HG03565 (cell line): ENCODE measurements around the gene CACNA1D.

Experiments used
- ATAC-seq: cut with Tn5 transposase; IDR thresholded peaks from one replicate; pipeline ENCODE4 v1.9.1; 2021; ENCODE audit warnings: mild to moderate bottlenecking, moderate library complexity; ENCODE audit not compliant: unreplicated experiment

CACNA1D gene

DNA sequence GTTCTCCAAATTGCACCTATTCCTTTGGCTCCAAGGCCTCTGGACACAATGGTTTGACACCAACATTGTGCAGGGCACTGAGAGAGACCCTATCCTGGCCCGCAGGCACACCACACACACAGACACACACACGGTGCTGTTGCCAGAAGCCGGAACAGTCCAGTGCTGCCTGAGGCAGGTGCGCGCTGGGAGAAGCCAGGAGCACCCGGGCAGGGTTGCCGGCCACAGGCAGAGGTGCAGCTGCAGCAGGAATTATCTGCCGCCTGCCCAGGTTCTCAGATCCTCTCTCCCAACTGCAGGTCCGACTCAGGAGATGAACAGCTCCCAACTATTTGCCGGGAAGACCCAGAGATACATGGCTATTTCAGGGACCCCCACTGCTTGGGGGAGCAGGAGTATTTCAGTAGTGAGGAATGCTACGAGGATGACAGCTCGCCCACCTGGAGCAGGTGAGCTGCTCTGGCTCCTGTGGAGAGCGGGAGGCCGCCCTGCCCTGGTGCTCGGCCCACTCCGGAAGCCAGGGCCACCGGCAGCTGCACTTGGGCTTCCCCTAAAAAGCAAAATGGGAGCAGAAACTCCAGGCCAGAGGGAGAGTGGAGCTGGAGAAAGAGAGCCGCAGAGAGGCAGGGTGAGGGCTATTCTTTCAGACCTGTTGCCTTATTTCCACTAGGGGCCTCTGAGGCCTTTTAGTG is 308.9 kb downstream of the CACNA1D start:
- no peak for ATAC-seq

DNA sequence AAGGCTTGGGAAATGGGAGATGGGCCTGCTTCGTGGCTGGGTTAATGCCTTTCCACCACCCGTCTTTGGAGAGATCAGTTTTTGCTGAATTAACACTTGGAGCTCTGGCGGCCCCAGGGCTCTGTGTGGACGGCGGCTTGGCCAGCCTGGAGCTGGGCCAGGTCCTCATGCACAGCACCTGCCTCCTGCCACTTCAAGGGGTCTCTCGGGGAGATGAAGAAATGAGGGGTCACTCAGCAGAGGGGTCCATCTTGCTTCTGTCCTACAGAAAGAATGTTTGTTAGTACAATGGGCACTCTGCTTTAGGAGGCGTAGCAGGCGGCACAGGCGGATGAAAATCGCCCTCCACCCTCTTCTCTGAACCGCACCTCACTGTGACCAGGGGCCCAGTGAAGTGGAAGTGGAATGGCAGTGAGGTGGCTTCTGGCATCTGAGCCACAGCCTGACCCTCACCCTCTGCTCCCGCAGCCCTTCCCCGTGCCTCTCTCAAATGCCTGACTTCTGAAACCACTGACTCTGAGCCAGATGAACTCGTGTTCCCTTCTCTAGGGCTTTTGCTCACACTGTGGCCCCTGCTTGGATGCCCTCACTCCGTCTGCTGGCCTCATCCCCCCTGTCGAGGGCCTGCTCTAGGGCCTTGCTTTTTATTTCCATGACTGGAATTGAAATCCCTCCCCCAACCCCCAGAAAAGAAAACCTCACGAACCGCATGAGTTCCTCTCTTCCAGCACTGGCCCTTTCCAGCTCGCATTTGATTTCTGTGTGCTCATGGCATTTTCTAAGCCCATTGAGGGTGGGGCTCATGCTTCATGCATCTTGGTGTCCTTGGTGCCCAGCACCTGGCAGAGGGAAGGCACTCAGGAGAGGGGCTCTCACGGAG is 309.6 kb downstream of the CACNA1D start:
- no peak for ATAC-seq

DNA sequence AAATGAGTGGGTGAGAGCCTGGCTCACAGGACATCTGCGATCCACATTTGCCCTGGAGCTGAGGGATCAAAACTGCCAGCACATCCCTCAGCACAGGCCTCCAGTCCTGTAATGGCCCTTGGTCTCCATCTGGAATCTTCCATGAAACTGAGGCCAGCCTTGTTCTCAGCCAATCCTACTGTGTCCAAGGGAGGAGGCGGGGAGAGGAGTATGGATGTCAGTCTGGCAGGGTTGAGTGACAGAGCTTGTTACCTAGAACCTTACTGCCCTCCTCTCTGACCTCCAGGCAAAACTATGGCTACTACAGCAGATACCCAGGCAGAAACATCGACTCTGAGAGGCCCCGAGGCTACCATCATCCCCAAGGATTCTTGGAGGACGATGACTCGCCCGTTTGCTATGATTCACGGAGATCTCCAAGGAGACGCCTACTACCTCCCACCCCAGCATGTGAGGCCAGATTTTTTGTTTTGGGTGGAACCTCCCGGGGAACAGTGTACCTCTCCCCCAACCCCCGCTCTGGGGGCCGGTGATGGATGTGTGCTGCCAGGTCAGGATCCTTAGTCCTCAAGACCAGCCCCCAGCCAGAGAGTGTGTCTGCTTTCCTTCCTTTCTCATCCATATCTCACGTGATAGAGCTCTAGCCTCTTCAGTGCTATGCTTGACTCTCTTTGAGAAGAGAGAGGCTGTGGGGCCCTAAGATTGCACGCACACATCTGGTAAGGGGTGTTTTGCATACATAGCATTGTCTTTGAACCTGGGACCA is 310.5 kb downstream of the CACNA1D start:
- no peak for ATAC-seq

DNA sequence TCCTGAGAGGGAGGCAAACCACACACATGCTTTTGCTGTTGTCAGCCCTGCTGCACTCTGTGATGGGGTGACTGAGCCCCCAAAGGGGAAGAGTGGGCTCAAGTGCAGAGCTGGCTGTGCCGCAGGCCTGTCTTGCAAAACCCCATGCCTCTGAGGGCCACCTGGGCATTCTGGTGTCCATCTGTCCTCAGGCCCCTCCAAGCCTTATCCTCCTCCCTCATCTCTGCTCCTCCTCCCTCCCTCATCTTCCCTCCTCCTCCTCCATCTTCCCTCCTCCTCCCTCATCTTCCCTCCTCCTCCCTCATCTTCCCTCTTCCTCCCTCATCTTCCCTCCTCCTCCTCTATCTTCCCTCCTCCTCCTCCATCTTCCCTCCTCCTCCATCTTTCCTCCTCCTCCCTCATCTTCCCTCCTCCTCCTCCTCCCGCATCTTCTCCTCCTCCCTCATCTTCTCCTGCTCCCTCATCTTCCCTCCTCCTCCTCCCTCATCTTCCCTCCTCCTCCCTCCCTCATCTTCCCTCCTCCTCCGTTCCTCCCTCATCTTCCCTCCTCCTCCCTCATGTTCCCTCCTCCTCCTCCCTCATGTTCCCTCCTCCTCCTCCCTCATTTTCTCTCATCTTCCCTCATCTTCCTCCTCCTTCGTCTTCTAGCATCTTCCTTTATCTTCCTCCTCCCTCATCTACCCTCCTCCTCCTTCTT is 311.2 kb downstream of the CACNA1D start:
- no peak for ATAC-seq

- no peak for ATAC-seq
These were observed 312.0 kb downstream of the CACNA1D start for GRCh38 chr3:53806182-53807116.

DNA sequence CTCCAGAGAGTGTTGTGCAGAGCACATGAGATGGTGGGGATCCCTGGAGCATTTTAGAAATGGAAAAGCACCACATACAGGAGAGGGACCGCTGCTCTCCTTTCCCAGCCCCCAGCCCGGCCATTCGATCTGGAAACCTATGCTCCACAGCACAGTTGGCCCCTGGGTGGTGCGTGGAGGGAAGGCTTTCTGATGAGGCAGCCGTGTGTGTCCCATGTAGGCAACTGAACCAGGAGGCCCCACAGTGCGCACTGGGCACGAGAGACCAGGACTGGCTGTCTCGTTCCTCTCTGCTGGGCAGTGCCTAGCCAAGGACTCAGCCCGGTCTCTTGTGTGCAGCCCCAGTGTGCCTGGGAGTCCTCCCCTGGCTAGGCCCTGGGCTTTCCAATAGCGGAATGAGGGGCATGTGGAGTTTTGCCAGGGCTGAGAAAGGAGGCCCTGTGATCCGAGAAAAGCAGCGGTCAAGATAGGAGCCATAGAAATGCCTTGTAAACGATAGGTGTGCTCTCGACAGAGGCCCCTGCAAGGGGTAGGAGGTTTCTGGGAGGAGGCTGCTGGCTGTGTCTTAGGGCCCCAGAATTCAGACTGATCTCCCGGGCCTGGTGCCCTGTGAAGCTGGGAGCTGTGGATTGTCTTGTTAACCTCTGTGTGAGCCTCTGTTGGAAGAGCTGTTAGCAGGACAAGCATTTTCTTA is 312.9 kb downstream of the CACNA1D start:
- ATAC-seq: no peak

- ATAC-seq: no peak
These were observed 314.1 kb downstream of the CACNA1D start for GRCh38 chr3:53808496-53808895.

GRCh38 chr3:53809267-53809666 is 314.9 kb downstream of the CACNA1D start:
- no peak for ATAC-seq

DNA sequence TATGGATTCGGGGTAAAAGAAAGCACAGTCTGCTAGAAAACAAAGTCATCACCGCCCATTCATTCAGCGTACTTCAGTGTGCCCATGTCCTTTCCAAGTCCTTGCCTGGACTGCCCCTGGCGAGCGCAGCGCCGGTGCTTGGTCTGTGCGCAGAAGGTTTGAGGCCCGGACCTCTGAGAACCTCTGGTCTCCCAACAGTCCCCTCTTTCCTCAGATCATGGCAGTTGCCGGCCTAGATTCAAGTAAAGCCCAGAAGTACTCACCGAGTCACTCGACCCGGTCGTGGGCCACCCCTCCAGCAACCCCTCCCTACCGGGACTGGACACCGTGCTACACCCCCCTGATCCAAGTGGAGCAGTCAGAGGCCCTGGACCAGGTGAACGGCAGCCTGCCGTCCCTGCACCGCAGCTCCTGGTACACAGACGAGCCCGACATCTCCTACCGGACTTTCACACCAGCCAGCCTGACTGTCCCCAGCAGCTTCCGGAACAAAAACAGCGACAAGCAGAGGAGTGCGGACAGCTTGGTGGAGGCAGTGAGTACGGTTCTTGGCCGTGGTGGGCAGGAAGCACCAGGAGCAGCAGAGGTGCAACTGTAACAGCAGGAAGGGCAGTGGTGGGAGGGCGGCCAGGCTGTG is 315.5 kb downstream of the CACNA1D start:
- ATAC-seq: no peak

- no peak for ATAC-seq
These were observed 316.9 kb downstream of the CACNA1D start for GRCh38 chr3:53811143-53811927.

GRCh38 chr3:53812434-53812833 is 318.0 kb downstream of the CACNA1D start:
- ATAC-seq: no peak

DNA sequence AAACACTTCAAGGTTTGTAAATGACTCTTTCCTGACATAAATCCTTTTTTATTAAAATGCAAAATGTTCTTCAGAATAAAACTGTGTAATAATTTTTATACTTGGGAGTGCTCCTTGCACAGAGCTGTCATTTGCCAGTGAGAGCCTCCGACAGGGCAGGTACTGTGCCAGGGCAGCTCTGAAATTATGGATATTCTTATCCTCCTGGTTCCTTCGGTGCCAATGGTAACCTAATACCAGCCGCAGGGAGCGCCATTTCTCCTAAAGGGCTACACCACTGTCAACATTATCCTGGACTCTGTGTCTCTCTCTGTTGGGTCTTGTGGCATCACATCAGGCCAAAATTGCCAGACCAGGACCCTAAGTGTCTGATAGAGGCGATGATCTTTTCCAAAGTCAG is 318.8 kb downstream of the CACNA1D start:
- no peak for ATAC-seq

GRCh38 chr3:53813876-53814275 is 319.5 kb downstream of the CACNA1D start:
- ATAC-seq: no peak

DNA sequence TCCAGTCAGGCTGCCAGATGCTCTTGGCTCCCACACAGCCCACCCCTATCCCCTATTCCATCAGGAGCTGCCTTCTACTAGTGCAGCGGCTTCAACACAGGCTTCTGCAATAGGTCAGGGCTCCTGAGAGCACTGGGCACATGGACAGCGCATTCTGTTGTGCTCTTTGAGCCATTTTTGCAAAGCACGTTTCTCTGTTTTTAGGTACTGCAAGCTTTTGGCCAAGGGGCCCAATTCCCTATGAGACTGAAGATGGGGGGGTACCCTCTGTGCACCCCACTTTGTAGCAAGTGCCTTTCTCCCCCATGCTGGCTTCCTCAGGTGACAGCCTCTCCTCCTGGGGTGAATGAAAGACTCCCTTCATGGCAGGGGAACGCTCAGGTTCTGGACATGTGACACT is 320.7 kb downstream of the CACNA1D start:
- ATAC-seq: no peak

DNA sequence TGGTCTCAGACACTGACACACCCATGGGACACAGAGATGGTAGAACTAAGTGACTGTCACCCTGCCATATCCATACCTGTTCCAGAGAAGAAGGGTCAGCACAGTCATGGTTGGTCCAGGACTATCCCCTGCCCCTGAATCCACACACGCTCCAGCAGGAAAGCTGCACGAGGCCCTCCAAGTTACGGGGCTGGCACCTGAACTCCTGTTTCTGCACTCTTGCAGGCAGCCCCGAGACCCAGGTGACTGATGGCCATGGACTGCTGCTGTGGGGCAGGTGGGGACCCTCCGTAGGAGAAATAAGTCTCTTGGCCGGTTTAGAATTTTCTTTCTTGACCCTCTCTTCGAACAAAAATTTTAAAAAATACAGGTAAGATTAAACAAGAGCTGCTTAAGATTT is 321.2 kb downstream of the CACNA1D start:
- no peak for ATAC-seq

DNA sequence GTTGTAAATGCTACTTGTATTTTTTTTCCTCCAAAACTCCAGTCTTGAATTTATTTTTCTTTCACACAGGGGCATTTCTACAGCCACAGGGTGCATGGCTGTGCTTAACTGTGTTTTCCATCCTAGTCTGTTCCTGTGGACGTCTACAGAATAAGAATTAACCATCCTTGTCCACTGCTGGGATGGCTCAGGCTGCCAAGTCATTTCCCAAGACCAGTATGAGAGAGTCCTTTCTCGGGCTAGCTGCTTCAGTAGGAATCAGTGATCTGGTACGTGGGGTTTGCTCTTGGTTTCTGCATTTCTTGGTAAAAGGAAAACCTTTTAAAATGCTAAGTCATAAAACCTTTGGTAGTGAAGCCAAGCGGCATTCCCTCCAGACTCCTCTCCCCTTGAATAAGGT is 322.0 kb downstream of the CACNA1D start:
- no peak for ATAC-seq

DNA sequence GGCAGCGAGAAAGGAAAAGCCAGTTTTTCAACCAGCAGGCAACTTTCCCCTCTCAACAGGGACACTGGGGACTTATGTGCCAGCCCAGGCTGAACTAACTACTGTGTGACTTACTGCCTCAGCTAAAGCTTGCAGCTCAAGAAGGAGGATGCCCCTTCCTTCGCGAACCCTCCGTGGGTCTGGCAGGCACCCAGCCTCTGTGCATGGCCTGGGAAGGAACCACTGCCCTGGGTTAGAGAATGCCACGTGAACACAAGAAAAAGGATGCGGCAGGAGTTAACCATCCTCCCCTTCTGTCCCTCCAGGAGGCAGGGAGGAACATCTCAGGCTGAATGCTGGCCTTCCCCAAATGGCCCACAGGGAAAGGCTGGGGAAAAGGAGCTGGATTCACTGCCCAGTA is 322.8 kb downstream of the CACNA1D start:
- no peak for ATAC-seq

- no peak for ATAC-seq
These were observed 323.4 kb downstream of the CACNA1D start for GRCh38 chr3:53817809-53818208.
